ENCODE results near the gene ERBIN. TPM values are rescaled to one million over a fixed set of nuclear protein-coding genes. Genes with fewer than 3 reads are reported as not detected.

ERBIN gene
- total and polyA plus RNA-seq, 9 of the 15 experiments (the other 6 are each of a cell fraction or from before 2014, with no cell fraction given) = 11.9 to 72.8 (median 41.7) TPM

- Histone ChIP-seq H3K36me3 (ENCODE audit: control insufficient read depth, insufficient read depth, low read length) (no peaks in the 10 kb centered on the region), H3K4me1 (replicated peaks in 1 of 2; ENCODE audit: control insufficient read depth in 2 of 2, insufficient read depth in 2 of 2, low read length in 2 of 2) (no peaks in the 10 kb centered on the region), H3K9ac (ENCODE audit: insufficient read depth in 1 of 2, low read depth in 2 of 2, low read length in 2 of 2) (no peak overlapping the region), H3K4me2 (ENCODE audit: insufficient read depth, low read length) (no peak overlapping the region), H3K27ac (ENCODE audit: extremely low read depth, low read depth, low read length) (no peak overlapping the region), H3K9me3 (replicated peaks; ENCODE audit: control insufficient read depth, insufficient read depth, low read depth, low read length) (no peaks in the 10 kb centered on the region), H3K79me2 (ENCODE audit: control insufficient read depth, insufficient read depth, low read length) (no peaks in the 10 kb centered on the region), H3K9me1 (ENCODE audit: control insufficient read depth, insufficient read depth, low read length) (no peaks in the 10 kb centered on the region), H3K27me3 (ENCODE audit: control insufficient read depth in 2 of 2, insufficient read depth in 2 of 2, low read length in 2 of 2) (no peaks in the 10 kb centered on the region), H2AFZ (ENCODE audit: low read depth, low read length) (no peak overlapping the region), H3K4me3 (no peak overlapping the region), H4K20me1 (replicated peaks; ENCODE audit: control insufficient read depth, insufficient read depth, low read length) (no peaks in the 10 kb centered on the region)
- ATAC-seq (no peak), DNase-seq (ENCODE audit: extremely low read depth in 1 of 4, low spot score in 3 of 4) (no peak), FAIRE-seq (no peak)
- POLR2A ChIA-PET = no interaction called here
- WGBS (ENCODE audit: insufficient coverage, low coverage, missing lambda C conversion rate) = 28% methylated on average over 2 of the region's 2 CpGs
- in situ Hi-C loops (cut with MboI) = no loop called here
- no peak for TF ChIP-seq TFAM (CRISPR knock-in tag; conservative IDR thresholded peaks at IDR 0.05)
- TF ChIP-seq ESRRA (IDR thresholded peaks at IDR 0.05; ENCODE audit: borderline replicate concordance, low read depth) = no peak
- TF ChIP-seq NCOR1 (IDR thresholded peaks at IDR 0.05) = no peak
- TF ChIP-seq SMARCA5 (IDR thresholded peaks at IDR 0.05) = no peak
- no peak for TF ChIP-seq E2F5 (CRISPR knock-in tag; IDR thresholded peaks at IDR 0.05)
- TF ChIP-seq ZNF121 (CRISPR knock-in tag; conservative IDR thresholded peaks at IDR 0.05) = no peak
- CTCF ChIA-PET (ENCODE audit: low intra/inter-chr PET ratio) = no interaction called here
- BruUV-seq (replicated peaks) = no TSS peak
- intact Hi-C loops (cut with micrococcal nuclease) = no loop called here
Observed at GRCh38 chr5:66122379-66123034, 196.1 kb downstream of the ERBIN start.

All from K562 (cell line).